Mesendoderm (in vitro differentiated cells): Measurements from ENCODE around the gene INPP5F.
"Not testable (repeated sequence)": the region's sequence is repeated elsewhere in the genome, so short reads cannot be mapped to it uniquely, and the experiment has no call there.

Experiments
- DNase-seq: peaks from one replicate; pipeline ENCODE4 v3.0.0; 2013
- H2AK5ac ChIP-seq: 2 replicates; pipeline ENCODE4 v1.6.1; 2013; ENCODE audit warnings: low read length, inconsistent platforms
- H2BK120ac ChIP-seq: 2 replicates; pipeline ENCODE4 v1.6.1; 2013; ENCODE audit warnings: low read depth, mild to moderate bottlenecking, low read length, moderate library complexity, mixed read lengths
- H2BK15ac ChIP-seq: replicated peaks from 2 replicates; pipeline ENCODE4 v1.6.1; 2013; ENCODE audit warnings: low read depth, mild to moderate bottlenecking, moderate library complexity
- H2BK5ac ChIP-seq: 2 replicates; pipeline ENCODE4 v1.6.1; 2013; ENCODE audit warnings: low read length, inconsistent platforms
- H3K18ac ChIP-seq: 2 replicates; pipeline ENCODE4 v1.6.1; 2013; ENCODE audit warnings: mild to moderate bottlenecking, low read length, mixed read lengths
- H3K23ac ChIP-seq: one replicate; pipeline ENCODE4 v1.6.1; 2013; ENCODE audit warnings: low read length
- H3K27ac ChIP-seq: 2 replicates; pipeline ENCODE4 v1.5.1; 2013; ENCODE audit warnings: low read depth, mild to moderate bottlenecking, inconsistent platforms, low read length, moderate library complexity
- H3K27me3 ChIP-seq: 2 replicates; pipeline ENCODE4 v1.6.1; 2013; ENCODE audit warnings: low read length, control low read depth, mild to moderate bottlenecking, inconsistent platforms; ENCODE audit not compliant: insufficient read depth, poor library complexity
- H3K36me3 ChIP-seq: 2 replicates; pipeline ENCODE4 v1.6.1; 2013; ENCODE audit warnings: low read length, inconsistent platforms; ENCODE audit not compliant: control insufficient read depth, insufficient read depth
- H3K4ac ChIP-seq: one replicate; pipeline ENCODE4 v1.6.1; 2013; ENCODE audit warnings: low read depth, mild to moderate bottlenecking, low read length, moderate library complexity
- H3K4me1 ChIP-seq: 2 replicates; pipeline ENCODE4 v1.6.1; 2013; ENCODE audit warnings: low read depth, low read length, inconsistent platforms; ENCODE audit not compliant: control insufficient read depth
- H3K4me2 ChIP-seq: 2 replicates; pipeline ENCODE4 v1.6.1; 2013; ENCODE audit warnings: low read length
- H3K4me3 ChIP-seq: 2 replicates; pipeline ENCODE4 v1.5.1; 2013; ENCODE audit warnings: mild to moderate bottlenecking, low read length
- H3K56ac ChIP-seq: one replicate; pipeline ENCODE4 v1.6.1; 2013; ENCODE audit warnings: low read length
- H3K79me1 ChIP-seq: 2 replicates; pipeline ENCODE4 v1.6.1; 2013; ENCODE audit warnings: low read length, inconsistent platforms
- H3K79me2 ChIP-seq: 2 replicates; pipeline ENCODE4 v1.6.1; 2013; ENCODE audit warnings: mild to moderate bottlenecking, low read length; ENCODE audit not compliant: control insufficient read depth, insufficient read depth
- H3K9ac ChIP-seq: 2 replicates; pipeline ENCODE4 v1.6.1; 2013; ENCODE audit warnings: low read length, inconsistent platforms
- H4K5ac ChIP-seq: one replicate; pipeline ENCODE4 v1.6.1; 2013; ENCODE audit warnings: low read length
- H4K8ac ChIP-seq: one replicate; pipeline ENCODE4 v1.6.1; 2013; ENCODE audit warnings: low read depth, mild to moderate bottlenecking, control low read depth, low read length, moderate library complexity
- WGBS: extraction: QIAGEN DNeasy Blood & Tissue Kit; methylation state at CpG from one replicate; pipeline ENCODE4 v1.1.7; 2013; ENCODE audit warnings: low lambda C conversion rate, missing lambda C conversion rate; ENCODE audit not compliant: insufficient coverage; ENCODE audit errors: extremely low coverage; 5-methylcytosine and 5-hydroxymethylcytosine counted together

Gene INPP5F

GRCh38 chr10:119862524-119862923, 136.7 kb downstream of the INPP5F start:
- Histone ChIP-seq H3K79me1 (peaks cover 1% of the 10 kb centered on the region), H3K36me3 (no peaks in the 10 kb centered on the region), H2BK120ac (no peak overlapping the region), H3K79me2 (peaks cover 65% of the 10 kb centered on the region), H3K4me2 (no peak overlapping the region), H2BK5ac (no peak overlapping the region), H3K27me3 (no peaks in the 10 kb centered on the region), H3K56ac (no peak overlapping the region), H4K5ac (no peak overlapping the region), H3K4me3 (no peak overlapping the region), H3K9ac (no peak overlapping the region), H3K4ac (no peak overlapping the region), H3K27ac (no peak overlapping the region), H2BK15ac (no peak overlapping the region), H4K8ac (no peak overlapping the region), H3K23ac (no peak overlapping the region), H3K4me1 (no peaks in the 10 kb centered on the region), H2AK5ac (no peak overlapping the region), H3K18ac (no peak overlapping the region)
- no CpG with 5 or more reads among the region's 1 CpG for WGBS
- DNase-seq, result no peak

DNA sequence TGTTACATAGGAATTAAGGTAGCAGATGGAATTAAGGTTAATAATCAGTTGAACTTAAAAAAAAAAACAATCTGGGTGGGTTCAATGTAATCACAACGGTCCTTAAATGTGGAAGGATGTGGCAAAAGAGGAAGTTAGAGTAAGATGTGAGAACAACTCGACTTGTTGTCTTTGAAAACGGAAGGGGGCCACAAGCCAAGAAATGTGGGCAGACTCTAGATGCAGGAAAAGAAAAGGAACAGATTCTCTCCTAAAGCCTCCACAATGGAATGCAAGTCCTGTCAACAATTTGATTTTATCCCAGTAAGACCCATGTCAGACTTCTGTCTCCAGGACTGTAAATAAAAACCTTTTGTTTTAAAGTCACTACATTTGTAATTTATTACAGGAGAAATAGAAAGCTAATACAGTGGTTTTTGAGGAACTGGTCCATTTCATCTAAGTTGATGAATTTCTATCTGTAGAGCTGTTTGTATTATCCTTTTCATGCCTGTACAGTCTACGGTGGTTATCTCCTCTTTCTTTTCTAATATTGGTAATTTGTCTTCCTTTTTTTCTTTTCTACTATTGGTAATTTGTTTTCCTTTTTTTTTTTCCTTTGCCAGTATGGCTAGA, 138.2 kb downstream of the INPP5F start:
- H3K56ac ChIP-seq, result no peak overlapping the region
- no peak overlapping the region for H3K27ac ChIP-seq
- no peak overlapping the region for H3K4ac ChIP-seq
- H3K23ac ChIP-seq, result no peak overlapping the region
- no peak overlapping the region for H3K4me2 ChIP-seq
- no peak overlapping the region for H3K4me3 ChIP-seq
- DNase-seq, result no peak
- no peak overlapping the region for H3K18ac ChIP-seq
- no peak overlapping the region for H2BK15ac ChIP-seq
- no peaks in the 10 kb centered on the region for H3K27me3 ChIP-seq
- no peaks in the 10 kb centered on the region for H3K36me3 ChIP-seq
- H3K4me1 ChIP-seq, result no peaks in the 10 kb centered on the region
- no peak overlapping the region for H2AK5ac ChIP-seq
- no peak overlapping the region for H4K5ac ChIP-seq
- no peak overlapping the region for H3K9ac ChIP-seq
- no peak overlapping the region for H2BK120ac ChIP-seq
- no peak overlapping the region for H4K8ac ChIP-seq
- peaks cover 3% of the 10 kb centered on the region for H3K79me1 ChIP-seq
- no CpG with 5 or more reads among the region's 4 CpGs for WGBS
- H3K79me2 ChIP-seq, result peaks cover 78% of the 10 kb centered on the region
- no peak overlapping the region for H2BK5ac ChIP-seq

DNA sequence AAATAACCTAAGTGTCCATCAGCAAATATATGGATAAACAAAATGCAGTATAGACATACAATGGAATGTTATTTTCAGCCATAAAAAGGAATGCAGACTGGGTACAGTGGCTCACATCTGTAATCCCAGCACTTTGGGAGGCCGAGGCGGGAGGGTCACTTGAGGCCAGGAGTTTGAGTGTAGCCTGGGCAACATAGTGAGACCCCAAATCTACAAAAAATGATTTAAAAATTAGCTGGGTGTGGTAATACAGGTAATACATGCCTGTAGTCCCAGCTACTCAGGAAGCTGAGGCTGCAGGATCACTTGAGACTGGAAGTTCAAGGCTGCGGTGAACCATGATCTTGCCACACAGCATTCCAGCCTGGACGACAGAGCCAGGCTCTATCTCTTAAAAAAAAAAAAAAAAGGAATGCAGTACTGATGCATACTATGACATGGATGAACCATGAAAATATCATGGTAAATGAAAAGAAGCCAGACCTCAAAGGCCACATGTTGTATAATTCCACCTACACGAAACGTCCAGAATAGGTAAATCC, 139.9 kb downstream of the INPP5F start:
- Histone ChIP-seq H3K4me2 (no peak overlapping the region), H3K18ac (no peak overlapping the region), H3K9ac (no peak overlapping the region), H2AK5ac (no peak overlapping the region), H4K8ac (no peak overlapping the region), H3K79me1 (peaks cover 3% of the 10 kb centered on the region), H3K27ac (no peak overlapping the region), H2BK120ac (no peak overlapping the region), H3K4me1 (no peaks in the 10 kb centered on the region), H3K4me3 (no peak overlapping the region), H3K36me3 (no peaks in the 10 kb centered on the region), H3K23ac (no peak overlapping the region), H4K5ac (no peak overlapping the region), H3K4ac (no peak overlapping the region), H2BK15ac (no peak overlapping the region), H3K56ac (no peak overlapping the region), H3K79me2 (peaks cover 85% of the 10 kb centered on the region), H3K27me3 (no peaks in the 10 kb centered on the region), H2BK5ac (no peak overlapping the region)
- WGBS, result no CpG with 5 or more reads among the region's 6 CpGs
- DNase-seq, result no peak

DNA sequence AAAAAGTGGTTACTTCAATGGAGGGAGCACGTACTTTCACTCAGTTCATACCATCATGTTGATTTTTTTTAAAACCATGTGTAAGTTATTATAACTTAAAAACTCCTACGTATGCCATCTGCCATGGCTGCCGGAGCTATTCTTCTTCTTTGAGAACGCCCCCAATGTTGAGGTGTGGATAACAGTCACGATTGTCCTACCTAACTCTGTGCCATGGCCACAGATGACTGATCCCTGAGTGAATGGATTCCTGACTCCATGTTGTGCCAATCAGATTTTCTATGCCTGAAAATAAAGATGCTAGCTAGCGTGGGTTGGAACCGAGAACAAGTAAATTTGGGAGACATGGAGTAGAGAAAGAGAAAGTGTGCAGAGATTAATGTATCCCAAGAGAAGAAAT, 141.5 kb downstream of the INPP5F start:
- WGBS, result no CpG with 5 or more reads among the region's 7 CpGs
- Histone ChIP-seq H4K5ac (no peak overlapping the region), H3K4me2 (no peak overlapping the region), H4K8ac (no peak overlapping the region), H3K56ac (no peak overlapping the region), H2BK5ac (no peak overlapping the region), H2BK15ac (no peak overlapping the region), H3K4ac (no peak overlapping the region), H3K9ac (no peak overlapping the region), H3K79me1 (peaks cover 3% of the 10 kb centered on the region), H3K27ac (no peak overlapping the region), H3K36me3 (no peaks in the 10 kb centered on the region), H2BK120ac (no peak overlapping the region), H2AK5ac (no peak overlapping the region), H3K4me1 (no peaks in the 10 kb centered on the region), H3K23ac (no peak overlapping the region), H3K27me3 (no peaks in the 10 kb centered on the region), H3K79me2 (peaks cover 84% of the 10 kb centered on the region), H3K18ac (no peak overlapping the region), H3K4me3 (no peak overlapping the region)
- DNase-seq, result no peak

DNA sequence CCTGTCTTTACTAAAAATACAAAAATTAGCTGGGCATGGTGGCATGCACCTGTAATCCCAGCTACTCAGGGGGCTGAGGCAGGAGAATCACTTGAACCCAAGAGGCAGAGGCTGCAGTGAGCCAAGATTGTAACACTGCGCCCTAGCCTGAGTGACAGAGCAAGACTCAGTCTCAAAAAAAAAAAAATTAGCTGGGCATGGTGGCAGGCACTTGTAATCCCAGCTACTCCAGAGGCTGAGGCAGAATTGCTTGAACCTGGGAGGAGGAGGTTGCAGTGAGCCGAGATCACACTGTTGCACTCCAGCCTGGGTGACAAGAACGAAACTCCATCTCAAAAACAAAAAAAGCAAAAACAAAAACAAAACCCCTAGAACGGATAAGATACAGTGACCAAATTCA, 143.5 kb downstream of the INPP5F start:
- H3K27ac ChIP-seq, H4K8ac ChIP-seq, H3K18ac ChIP-seq, H4K5ac ChIP-seq, H3K23ac ChIP-seq, DNase-seq, H2BK120ac ChIP-seq, H3K4me1 ChIP-seq, H3K4ac ChIP-seq, H3K27me3 ChIP-seq, H3K4me2 ChIP-seq, H3K4me3 ChIP-seq, H2BK5ac ChIP-seq, H2AK5ac ChIP-seq, H3K56ac ChIP-seq, H3K36me3 ChIP-seq, H2BK15ac ChIP-seq, H3K79me1 ChIP-seq, H3K9ac ChIP-seq: not testable (repeated sequence)
- H3K79me2 ChIP-seq, result peaks cover 72% of the 10 kb centered on the region
- WGBS, result no CpG with 5 or more reads among the region's 4 CpGs
